ENCODE results near the gene IFNL4. TPM values are rescaled to one million over a fixed set of nuclear protein-coding genes. Genes with fewer than 3 reads are reported as not detected.
A peak's percentile ranks its signal among the peaks of the same experiment; 100 is the strongest.
"Not testable (repeated sequence)": the region's sequence is repeated elsewhere in the genome, so short reads cannot be mapped to it uniquely, and the experiment has no call there.

The IFNL4 gene
- total and polyA plus RNA-seq, 10 of the 15 experiments (the other 5 are each of a cell fraction or from before 2014, with no cell fraction given) = not detected

- in situ Hi-C loops (cut with MboI) = no loop called here
Observed at GRCh38 chr19:39246951-39247669, 1.5 kb downstream of the IFNL4 start.

GRCh38 chr19:39245166-39245565 is 3.5 kb downstream of the IFNL4 start:
- in situ Hi-C loops (cut with MboI); H3K4me2 ChIP-seq (ENCODE audit: control insufficient read depth, insufficient read depth); H4K20me1 ChIP-seq (ENCODE audit: control insufficient read depth, insufficient read depth); DNase-seq (ENCODE audit: low read depth, low spot score); intact Hi-C loops (cut with micrococcal nuclease; ENCODE audit: unreplicated experiment); H3K4me3 ChIP-seq; H3K9ac ChIP-seq (ENCODE audit: control insufficient read depth, insufficient read depth, low read length); H3K4me1 ChIP-seq (ENCODE audit: control insufficient read depth, insufficient read depth, low read length); H3K27me3 ChIP-seq (replicated peaks in 1 of 2; ENCODE audit: control insufficient read depth in 2 of 2, insufficient read depth in 2 of 2, low read length in 1 of 2); H2AFZ ChIP-seq (ENCODE audit: control insufficient read depth, low read depth, low read length); H3K79me2 ChIP-seq (ENCODE audit: control insufficient read depth, insufficient read depth, low read length); POLR2A ChIA-PET; SMC1A ChIA-PET (ENCODE audit: uncharacterized antibody, unreplicated experiment); H3K9me3 ChIP-seq (replicated peaks; ENCODE audit: control insufficient read depth, insufficient read depth, low read length); H3K27ac ChIP-seq (ENCODE audit: control insufficient read depth, insufficient read depth); BruUV-seq (replicated peaks); CTCF ChIA-PET; RAD21 ChIA-PET (ENCODE audit: unreplicated experiment); H3K36me3 ChIP-seq (ENCODE audit: control insufficient read depth in 2 of 2, insufficient read depth in 2 of 2, low read length in 1 of 2): not testable (repeated sequence)
- FAIRE-seq (peak; percentile 80), ATAC-seq (peak; percentile 92)
- no CpG with 5 or more reads among the region's 1 CpG for WGBS (ENCODE audit: insufficient coverage, insufficient replicate concordance, low lambda C conversion rate, missing lambda C conversion rate)

More at GRCh38 chr19:39246951-39247669, 1.5 kb downstream of the IFNL4 start:
- 47% methylated on average over 34 of the region's 42 CpGs for WGBS (ENCODE audit: insufficient coverage, insufficient replicate concordance, low lambda C conversion rate, missing lambda C conversion rate)
- Histone ChIP-seq H3K79me2 (ENCODE audit: control insufficient read depth, insufficient read depth, low read length) (no peaks in the 10 kb centered on the region), H3K4me2 (ENCODE audit: control insufficient read depth, insufficient read depth) (no peak overlapping the region), H3K27ac (ENCODE audit: control insufficient read depth, insufficient read depth) (no peak overlapping the region), H3K4me3 (no peak overlapping the region), H3K36me3 (ENCODE audit: control insufficient read depth in 2 of 2, insufficient read depth in 2 of 2, low read length in 1 of 2) (no peaks in the 10 kb centered on the region), H3K9me3 (replicated peaks; ENCODE audit: control insufficient read depth, insufficient read depth, low read length) (no peaks in the 10 kb centered on the region), H4K20me1 (ENCODE audit: control insufficient read depth, insufficient read depth) (no peaks in the 10 kb centered on the region), H3K9ac (ENCODE audit: control insufficient read depth, insufficient read depth, low read length) (no peak overlapping the region), H3K4me1 (ENCODE audit: control insufficient read depth, insufficient read depth, low read length) (no peaks in the 10 kb centered on the region), H3K27me3 (replicated peaks in 1 of 2; ENCODE audit: control insufficient read depth in 2 of 2, insufficient read depth in 2 of 2, low read length in 1 of 2) (peaks cover 0 to 2% of the 10 kb centered on the region in 2 experiments; a peak in 1 of 4 replicates), H2AFZ (ENCODE audit: control insufficient read depth, low read depth, low read length) (no peak overlapping the region)
- FAIRE-seq (no peak), ATAC-seq (peak; percentile 60), DNase-seq (ENCODE audit: low read depth, low spot score) (no peak)
- TF ChIP-seq CREB1 (IDR thresholded peaks at IDR 0.05; ENCODE audit: low read depth) = no peak
- no peak for TF ChIP-seq ZNF207 (IDR thresholded peaks at IDR 0.05; ENCODE audit: borderline replicate concordance)
- no peak for TF ChIP-seq MYC (IDR thresholded peaks at IDR 0.05; ENCODE audit: insufficient read depth, insufficient read length, insufficient replicate concordance, low read length, severe bottlenecking)
- no peak for TF ChIP-seq SMAD1 (IDR thresholded peaks at IDR 0.05; ENCODE audit: low read depth, partially characterized antibody)
- no peak for TF ChIP-seq CBFB (IDR thresholded peaks at IDR 0.05; ENCODE audit: low read depth)
- TF ChIP-seq CEBPB (IDR thresholded peaks at IDR 0.05; ENCODE audit: borderline replicate concordance in 1 of 2, low read depth in 2 of 2, low read length in 2 of 2) = no peak
- TF ChIP-seq FOS (IDR thresholded peaks at IDR 0.05; ENCODE audit: borderline replicate concordance, extremely low read depth, insufficient read length) = no peak
- TF ChIP-seq MEF2B (IDR thresholded peaks at IDR 0.05; ENCODE audit: partially characterized antibody, poor library complexity, severe bottlenecking) = no peak
- TF ChIP-seq PKNOX1 (IDR thresholded peaks at IDR 0.05) = no peak
- RAD21 ChIA-PET (ENCODE audit: unreplicated experiment) = no interaction called here
- POLR2A ChIA-PET = interaction anchor here (0.6 kb wide), 1 partner anchor 1407 kb away, joined by 5 read pairs; no protein-coding TSS in a partner anchor
- no TSS peak for BruUV-seq (replicated peaks)
- intact Hi-C loops (cut with micrococcal nuclease; ENCODE audit: unreplicated experiment) = no loop called here
- CTCF ChIA-PET = no interaction called here
- SMC1A ChIA-PET (ENCODE audit: uncharacterized antibody, unreplicated experiment) = no interaction called here
